IPS-15b (cell line): ENCODE results near the gene CMPK2.
"Not testable (repeated sequence)": the region's sequence is repeated elsewhere in the genome, so short reads cannot be mapped to it uniquely, and the experiment has no call there.

Experiments used
- H3K27me3 ChIP-seq: one replicate; pipeline ENCODE4 v1.6.1; 2013; ENCODE audit warnings: low read length; ENCODE audit not compliant: control insufficient read depth, insufficient read depth
- H3K36me3 ChIP-seq: one replicate; pipeline ENCODE4 v1.6.1; 2013; ENCODE audit warnings: low read length; ENCODE audit not compliant: control insufficient read depth, insufficient read depth
- H3K4me1 ChIP-seq: one replicate; pipeline ENCODE4 v1.6.1; 2013; ENCODE audit warnings: mild to moderate bottlenecking, low read length; ENCODE audit not compliant: control insufficient read depth, insufficient read depth
- H3K4me3 ChIP-seq: one replicate; pipeline ENCODE4 v1.5.1; 2013; ENCODE audit warnings: low read depth, low read length
- H3K9ac ChIP-seq: one replicate; pipeline ENCODE4 v1.6.1; 2013; ENCODE audit warnings: low read depth, mild to moderate bottlenecking, low read length
- H3K9me3 ChIP-seq: one replicate; pipeline ENCODE4 v1.6.1; 2013; ENCODE audit warnings: mild to moderate bottlenecking, low read length; ENCODE audit not compliant: control insufficient read depth, insufficient read depth

The CMPK2 gene, protein sequence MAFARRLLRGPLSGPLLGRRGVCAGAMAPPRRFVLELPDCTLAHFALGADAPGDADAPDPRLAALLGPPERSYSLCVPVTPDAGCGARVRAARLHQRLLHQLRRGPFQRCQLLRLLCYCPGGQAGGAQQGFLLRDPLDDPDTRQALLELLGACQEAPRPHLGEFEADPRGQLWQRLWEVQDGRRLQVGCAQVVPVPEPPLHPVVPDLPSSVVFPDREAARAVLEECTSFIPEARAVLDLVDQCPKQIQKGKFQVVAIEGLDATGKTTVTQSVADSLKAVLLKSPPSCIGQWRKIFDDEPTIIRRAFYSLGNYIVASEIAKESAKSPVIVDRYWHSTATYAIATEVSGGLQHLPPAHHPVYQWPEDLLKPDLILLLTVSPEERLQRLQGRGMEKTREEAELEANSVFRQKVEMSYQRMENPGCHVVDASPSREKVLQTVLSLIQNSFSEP

DNA sequence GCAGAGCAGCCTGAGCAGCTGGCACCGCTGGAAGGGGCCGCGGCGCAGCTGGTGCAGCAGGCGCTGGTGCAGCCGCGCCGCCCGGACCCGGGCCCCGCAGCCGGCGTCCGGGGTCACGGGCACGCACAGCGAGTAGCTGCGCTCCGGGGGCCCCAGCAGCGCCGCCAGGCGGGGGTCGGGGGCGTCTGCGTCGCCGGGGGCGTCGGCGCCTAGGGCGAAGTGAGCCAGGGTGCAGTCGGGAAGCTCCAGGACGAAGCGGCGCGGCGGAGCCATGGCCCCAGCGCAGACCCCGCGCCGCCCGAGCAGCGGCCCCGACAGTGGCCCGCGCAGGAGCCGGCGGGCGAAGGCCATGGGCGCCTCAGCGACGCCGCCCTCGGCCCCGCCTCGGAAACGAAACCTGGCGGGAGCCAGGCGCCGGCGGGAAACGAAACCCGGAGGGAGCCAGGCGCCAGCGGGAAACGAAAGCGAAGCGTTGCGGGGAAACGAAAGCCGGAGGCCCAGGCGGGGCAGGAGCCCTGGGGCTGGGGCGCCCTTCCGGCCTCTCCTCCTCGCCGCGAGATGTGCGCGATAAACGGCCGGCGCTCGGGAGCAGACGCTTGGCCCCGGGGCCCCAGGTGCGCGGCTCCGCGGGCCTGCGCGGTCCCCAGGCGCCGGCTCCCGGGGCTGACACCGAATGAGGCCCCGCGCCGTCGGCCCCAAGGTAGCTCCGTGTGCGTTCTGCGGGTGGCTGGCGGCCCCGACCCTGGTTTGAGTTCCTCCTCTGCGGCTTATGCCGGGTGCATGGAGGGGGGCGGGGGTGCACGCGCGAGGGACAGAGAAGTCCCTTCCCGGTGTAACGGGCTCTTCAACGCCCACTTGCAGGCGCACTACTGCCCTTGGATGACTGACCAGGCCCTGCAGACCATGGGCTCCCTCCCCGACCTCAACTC, at the start of gene CMPK2:
CMPK2 (minus strand) TSS at position 562 of the 929 bp plus-strand sequence; CDS start at position 351, 211 bp downstream.
- no peaks in the 10 kb centered on the region for H3K9me3 ChIP-seq
- H3K4me3 ChIP-seq: peak within 1 kb of the TSS; percentile 84
- H3K9ac ChIP-seq: peak within 1 kb of the TSS; percentile 24
- peaks cover 3% of the 10 kb centered on the region for H3K4me1 ChIP-seq
- H3K27me3 ChIP-seq: peaks cover 38% of the 10 kb centered on the region
- H3K36me3 ChIP-seq: no peaks in the 10 kb centered on the region

DNA sequence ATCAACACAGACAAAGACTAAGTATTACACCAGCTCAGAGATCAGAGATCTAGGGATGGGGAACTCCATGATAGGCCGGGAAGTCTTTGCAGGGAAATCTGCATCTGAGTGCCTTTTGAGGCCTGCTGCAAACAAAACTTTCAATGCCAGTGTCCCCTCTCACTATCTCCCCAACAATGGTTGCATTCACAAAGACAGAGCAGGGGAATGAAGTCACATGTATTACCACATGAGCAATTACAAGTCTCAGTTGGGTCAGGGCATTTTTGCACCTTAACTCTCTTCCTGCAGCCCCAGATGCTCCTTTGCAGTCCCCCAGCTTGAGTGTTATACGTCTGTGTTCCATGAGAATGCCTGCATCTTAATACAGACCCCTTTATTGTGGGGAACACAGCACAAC, 49.7 kb upstream of the CMPK2 start:
- Histone ChIP-seq H3K9me3 (no peaks in the 10 kb centered on the region), H3K9ac (no peak overlapping the region), H3K4me3 (no peak overlapping the region), H3K36me3 (no peaks in the 10 kb centered on the region), H3K4me1 (peaks cover 9% of the 10 kb centered on the region), H3K27me3 (peaks cover 8% of the 10 kb centered on the region)

DNA sequence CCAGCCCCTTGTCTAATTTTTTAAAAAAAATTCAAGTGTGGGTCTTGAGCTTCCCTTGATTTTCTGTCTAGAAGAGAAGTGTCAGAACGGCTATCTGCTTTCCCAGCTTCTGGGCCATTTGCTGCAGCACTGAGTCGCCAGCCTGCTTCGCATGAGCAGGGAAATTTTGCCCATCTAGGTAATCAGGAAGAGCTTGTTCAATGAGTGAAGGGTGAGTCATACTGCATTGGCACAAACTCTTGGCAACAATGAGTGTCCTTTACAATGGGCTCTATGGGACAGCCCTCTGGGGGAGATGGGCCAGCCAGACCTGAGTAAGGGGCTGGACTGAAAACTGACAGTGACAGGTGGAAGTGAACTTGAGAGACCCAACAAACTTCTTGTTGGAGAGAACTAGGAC, 49.1 kb upstream of the CMPK2 start:
- Histone ChIP-seq H3K36me3 (no peaks in the 10 kb centered on the region), H3K27me3 (peaks cover 8% of the 10 kb centered on the region), H3K9ac (no peak overlapping the region), H3K9me3 (no peaks in the 10 kb centered on the region), H3K4me3 (no peak overlapping the region), H3K4me1 (peaks cover 9% of the 10 kb centered on the region)

DNA sequence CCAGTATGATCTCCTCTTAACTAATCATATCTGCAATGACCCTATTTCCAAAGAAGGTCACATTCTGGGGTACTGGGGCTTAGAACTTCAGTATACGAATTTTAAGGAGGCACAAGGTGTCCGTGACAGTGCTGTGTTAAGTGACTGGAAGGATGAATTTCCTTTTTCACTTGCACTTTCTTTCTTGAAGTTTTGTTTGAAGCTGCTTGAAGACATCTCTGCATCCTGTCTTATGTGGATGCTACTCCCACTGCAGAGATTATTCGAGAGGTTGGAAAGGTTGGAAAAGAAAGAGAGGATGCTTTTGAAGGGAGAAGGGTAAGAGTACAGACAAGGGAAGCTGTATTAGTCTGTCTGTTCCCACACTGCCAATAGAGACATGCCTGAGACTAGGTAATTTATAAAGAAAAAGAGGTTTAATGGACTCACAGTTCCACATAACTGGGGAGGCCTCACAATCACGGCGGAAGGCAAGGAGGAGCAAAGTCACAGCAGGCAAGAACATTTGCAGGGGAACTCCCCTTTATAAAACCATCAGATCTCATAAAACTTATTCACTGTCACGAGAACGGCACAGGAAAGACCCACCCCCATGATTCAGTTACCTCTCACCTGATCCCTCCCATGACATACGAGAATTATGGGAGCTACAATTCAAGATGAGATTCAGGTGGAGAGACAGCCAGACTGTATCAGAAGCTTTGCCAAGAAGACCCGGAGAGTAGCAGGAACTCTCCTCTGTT, 47.9 kb upstream of the CMPK2 start:
- Histone ChIP-seq H3K4me1 (peaks cover 9% of the 10 kb centered on the region), H3K27me3 (no peaks in the 10 kb centered on the region), H3K9me3 (no peaks in the 10 kb centered on the region), H3K4me3 (no peak overlapping the region), H3K36me3 (no peaks in the 10 kb centered on the region), H3K9ac (no peak overlapping the region)

- no peak overlapping the region for H3K4me3 ChIP-seq
- H3K36me3 ChIP-seq: no peaks in the 10 kb centered on the region
These were observed 46.0 kb upstream of the CMPK2 start for GRCh38 chr2:6911721-6912120.

DNA sequence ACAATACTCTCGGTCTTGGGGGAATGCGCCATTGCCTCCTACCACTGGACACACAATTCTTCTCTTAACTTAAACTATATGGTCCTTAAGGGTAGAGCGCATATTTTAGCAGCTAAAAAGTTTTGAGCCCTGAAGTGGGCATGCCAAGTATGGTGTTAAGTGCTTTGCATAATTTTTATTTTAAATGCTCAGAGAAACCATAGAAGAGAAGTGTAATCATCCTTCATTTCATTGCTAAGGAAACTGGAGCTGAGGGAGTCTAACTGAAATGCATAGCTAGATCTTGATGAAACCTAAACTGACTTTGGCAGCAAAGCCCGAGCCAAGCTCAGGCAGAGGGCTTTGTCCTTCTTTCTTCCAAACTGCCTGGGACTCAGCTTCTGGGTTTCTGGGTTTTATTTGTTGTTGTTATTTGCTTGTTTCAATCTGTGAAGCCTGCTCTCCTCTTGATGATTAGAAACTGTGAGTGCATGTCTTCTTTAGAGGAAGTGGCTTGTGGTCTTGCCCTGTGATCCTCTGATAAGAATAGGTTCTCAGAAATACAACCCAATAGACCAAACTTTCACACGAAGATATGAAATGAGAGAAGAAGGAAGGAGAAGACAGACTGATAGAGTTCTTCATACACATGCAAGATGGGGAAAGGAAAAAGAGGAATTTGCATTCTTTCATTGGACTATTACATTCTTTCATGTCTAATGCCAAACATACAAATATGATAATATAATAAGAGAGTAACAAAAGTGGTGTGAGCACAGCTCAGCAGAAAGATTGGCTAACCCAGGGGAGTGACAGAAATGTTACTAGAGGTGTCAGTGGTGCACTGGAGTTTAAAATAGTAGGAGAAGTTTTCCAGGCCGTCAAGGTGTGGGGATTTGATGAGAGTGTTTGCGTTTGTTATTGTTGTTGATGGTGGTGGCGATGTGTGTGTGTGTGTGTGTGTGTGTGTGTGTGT, 44.0 kb upstream of the CMPK2 start:
- H3K27me3 ChIP-seq: no peaks in the 10 kb centered on the region
- H3K4me3 ChIP-seq: no peak overlapping the region
- H3K9ac ChIP-seq: no peak overlapping the region
- no peaks in the 10 kb centered on the region for H3K9me3 ChIP-seq
- H3K4me1 ChIP-seq: no peaks in the 10 kb centered on the region
- no peaks in the 10 kb centered on the region for H3K36me3 ChIP-seq

More at GRCh38 chr2:6911721-6912120, 46.0 kb upstream of the CMPK2 start:
- Histone ChIP-seq H3K4me1 (peaks cover 9% of the 10 kb centered on the region), H3K9me3 (no peaks in the 10 kb centered on the region), H3K9ac (no peak overlapping the region), H3K27me3 (no peaks in the 10 kb centered on the region)

DNA sequence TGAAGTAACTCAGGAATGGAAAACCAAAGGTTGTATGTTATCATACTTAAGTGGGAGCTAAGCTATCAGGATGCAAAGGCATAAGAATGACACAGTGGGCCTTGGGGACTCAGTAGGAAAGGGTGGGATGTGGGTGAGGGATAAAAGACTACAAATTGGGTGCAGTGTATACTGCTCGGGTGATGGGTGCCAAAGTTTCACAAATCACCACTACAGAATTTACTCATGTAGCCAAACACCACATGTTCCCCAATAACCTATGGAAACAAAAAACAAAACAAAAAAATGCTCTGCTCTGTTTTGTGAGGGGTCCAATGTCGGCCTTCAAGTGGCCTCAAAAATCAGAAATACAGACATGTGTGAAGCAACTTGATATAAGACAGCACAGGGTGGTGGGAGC, 42.6 kb upstream of the CMPK2 start:
- no peaks in the 10 kb centered on the region for H3K9me3 ChIP-seq
- H3K4me1 ChIP-seq: no peaks in the 10 kb centered on the region
- H3K27me3 ChIP-seq: no peaks in the 10 kb centered on the region
- no peaks in the 10 kb centered on the region for H3K36me3 ChIP-seq
- H3K9ac ChIP-seq: no peak overlapping the region
- no peak overlapping the region for H3K4me3 ChIP-seq

- Histone ChIP-seq H3K4me1 (no peaks in the 10 kb centered on the region), H3K27me3 (no peaks in the 10 kb centered on the region), H3K4me3 (no peak overlapping the region), H3K36me3 (no peaks in the 10 kb centered on the region), H3K9me3 (no peaks in the 10 kb centered on the region), H3K9ac (no peak overlapping the region)
These were observed 40.5 kb upstream of the CMPK2 start for GRCh38 chr2:6906165-6906741.

DNA sequence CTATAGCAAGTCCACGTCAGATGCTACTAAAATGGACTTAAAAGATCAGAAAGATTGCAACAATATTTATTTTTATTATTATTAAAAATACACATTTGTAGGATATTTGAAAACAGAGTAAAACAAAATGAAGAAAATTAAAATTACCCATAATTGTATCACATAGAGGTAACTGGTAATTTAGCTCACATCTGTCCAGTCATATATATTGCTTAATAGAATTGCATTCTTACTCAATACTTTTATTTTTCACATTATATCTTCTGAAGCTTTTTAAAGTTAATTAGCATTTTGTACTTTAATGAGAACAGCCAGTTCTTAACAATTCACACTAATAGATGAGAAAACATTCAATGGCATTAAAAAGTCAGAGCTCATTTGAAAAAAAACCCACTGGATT, 40.0 kb upstream of the CMPK2 start:
- Histone ChIP-seq H3K4me1 (no peaks in the 10 kb centered on the region), H3K4me3 (no peak overlapping the region), H3K27me3 (no peaks in the 10 kb centered on the region), H3K36me3 (no peaks in the 10 kb centered on the region), H3K9ac (no peak overlapping the region), H3K9me3 (no peaks in the 10 kb centered on the region)

DNA sequence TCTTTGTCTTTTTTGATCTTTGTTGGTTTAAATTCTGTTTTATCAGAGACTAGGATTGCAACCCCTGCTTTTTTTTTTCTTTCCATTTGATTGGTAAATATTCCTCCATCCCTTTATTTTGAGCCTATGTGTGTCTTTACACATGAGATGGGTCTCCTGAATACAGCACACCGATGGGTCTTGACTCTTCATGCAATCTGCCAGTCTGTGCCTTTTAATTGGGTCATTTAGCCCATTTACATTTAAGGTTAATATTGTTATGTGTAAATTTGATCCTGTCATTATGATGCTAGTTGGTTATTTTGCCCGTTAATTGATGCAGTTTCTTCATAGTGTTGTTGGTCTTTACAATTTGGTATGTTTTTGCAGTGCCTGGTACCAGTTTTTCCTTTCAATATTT, 36.9 kb upstream of the CMPK2 start:
- H3K4me1 ChIP-seq, H3K27me3 ChIP-seq, H3K36me3 ChIP-seq, H3K9me3 ChIP-seq, H3K9ac ChIP-seq, H3K4me3 ChIP-seq: not testable (repeated sequence)
